HepG2 (cell line): ENCODE data around the gene HYAL2. TPM values are rescaled to one million over a fixed set of nuclear protein-coding genes. Genes with fewer than 3 reads are reported as not detected.

Source experiments
- ARHGAP35 ChIP-seq: sonication (generic); formaldehyde crosslinking; IDR thresholded peaks from 2 replicates; pipeline ENCODE4 v1.9.0; 2022; ENCODE audit warnings: mild to moderate bottlenecking, inconsistent platforms, moderate library complexity, missing genetic modification reagents, borderline replicate concordance
- ATAD3A ChIP-seq: sonication (generic); formaldehyde crosslinking; IDR thresholded peaks from 2 replicates; pipeline ENCODE4 v1.4.0; 2020; ENCODE audit warnings: missing genetic modification reagents
- FIP1L1 ChIP-seq: fragments of 200-400 bp; formaldehyde crosslinking; IDR thresholded peaks from 2 replicates; pipeline ENCODE4 v1.6.1; 2018; ENCODE audit warnings: low read depth, mild to moderate bottlenecking, low read length, moderate library complexity, borderline replicate concordance; ENCODE audit not compliant: insufficient read depth
- FOXK1 ChIP-seq: sonication (generic); formaldehyde crosslinking; IDR thresholded peaks from 2 replicates; pipeline ENCODE4 v1.4.0; 2020; ENCODE audit warnings: low read depth, missing genetic modification reagents, borderline replicate concordance
- HNRNPUL1 ChIP-seq: fragments of 200-400 bp; formaldehyde crosslinking; IDR thresholded peaks from 2 replicates; pipeline ENCODE4 v1.6.1; 2017; ENCODE audit warnings: low read depth, mild to moderate bottlenecking, low read length, moderate library complexity
- KDM5B ChIP-seq: sonication (generic); formaldehyde crosslinking; IDR thresholded peaks from 2 replicates; pipeline ENCODE4 v1.4.0; 2020; ENCODE audit warnings: missing genetic modification reagents, mild to moderate bottlenecking, borderline replicate concordance
- NR2F6 ChIP-seq, 2 experiments: IDR thresholded peaks; 2 replicates each; pipeline ENCODE4 v1.6.1; 2016; ENCODE audit warnings: antibody characterized with exemption in 1 of 2, mild to moderate bottlenecking in 1 of 2
- SRSF9 ChIP-seq: fragments of 200-400 bp; formaldehyde crosslinking; IDR thresholded peaks from 2 replicates; pipeline ENCODE4 v1.6.1; 2018; ENCODE audit warnings: borderline replicate concordance, mild to moderate bottlenecking, low read depth, low read length; ENCODE audit not compliant: insufficient read depth, poor library complexity, severe bottlenecking
- SYNCRIP ChIP-seq: fragments of 200-400 bp; formaldehyde crosslinking; IDR thresholded peaks from 2 replicates; pipeline ENCODE4 v1.6.1; 2018; ENCODE audit warnings: mild to moderate bottlenecking, low read depth, low read length; ENCODE audit not compliant: insufficient read depth
- ZEB1 ChIP-seq: IDR thresholded peaks from 2 replicates; pipeline ENCODE4 v1.6.1; 2012; ENCODE audit warnings: mild to moderate bottlenecking, low read depth, inconsistent platforms; ENCODE audit not compliant: insufficient replicate concordance
- ZKSCAN1 ChIP-seq: fragments of 150-350 bp; IDR thresholded peaks from 2 replicates; pipeline ENCODE4 v1.6.1; 2014; ENCODE audit warnings: low read length
- ZNF136 ChIP-seq: sonication (generic); formaldehyde crosslinking; IDR thresholded peaks from 2 replicates; pipeline ENCODE4 v1.8.1; 2022; ENCODE audit warnings: low read depth, mild to moderate bottlenecking, moderate library complexity, missing genetic modification reagents
- ZNF180 ChIP-seq: sonication (generic); formaldehyde crosslinking; IDR thresholded peaks from 2 replicates; pipeline ENCODE4 v1.4.0; 2020; ENCODE audit warnings: low read depth, missing genetic modification reagents, borderline replicate concordance
- ZNF552 ChIP-seq: sonication (generic); formaldehyde crosslinking; IDR thresholded peaks from 2 replicates; pipeline ENCODE4 v1.9.0; 2022; ENCODE audit warnings: missing genetic modification reagents, mild to moderate bottlenecking, borderline replicate concordance
- ZNF577 ChIP-seq: sonication (generic); formaldehyde crosslinking; IDR thresholded peaks from 2 replicates; pipeline ENCODE4 v1.4.0; 2020; ENCODE audit warnings: mild to moderate bottlenecking, low read depth, missing genetic modification reagents, borderline replicate concordance
- polyA plus RNA-seq, 8 experiments: library from polyadenylated mRNA; depleted of rRNA in 3 of 8; stranded (reverse) in 7 of 8; unstranded in 1 of 8; fragments of >200 nt; fragmentation: Illumina TruSeq in 4 of 8; extraction: Trizol in 4 of 8; gene quantifications; 2 replicates each; pipeline versions ENCODE4 v1.2.1 to v1.2.3, GENCODE V29; 2011 to 2016; ENCODE audit warnings: low read depth in 4 of 8, missing spikeins in 1 of 8, mixed read lengths in 1 of 8; ENCODE audit not compliant: insufficient read depth in 1 of 8
- total RNA-seq, 5 experiments: library from RNA; depleted of rRNA; stranded (reverse); fragments of >200 nt; fragmentation: Illumina TruSeq; extraction: Trizol; gene quantifications; 2 replicates each; pipeline ENCODE4 v1.2.3, GENCODE V29; 2016; ENCODE audit warnings: low read depth in 1 of 5
- TF ChIP-seq, protein P1 (sequence below): IDR thresholded peaks from 2 replicates; pipeline ENCODE4 v1.6.1; 2016; ENCODE audit warnings: missing genetic modification reagents, missing compliant biosample characterization
- TF ChIP-seq, protein P2 (sequence below): IDR thresholded peaks from 2 replicates; pipeline ENCODE4 v1.4.0; 2020; ENCODE audit warnings: mild to moderate bottlenecking, missing genetic modification reagents
- TF ChIP-seq, protein P3 (sequence below): sonication (generic); IDR thresholded peaks from 2 replicates; pipeline ENCODE4 v1.6.1; 2016; ENCODE audit warnings: low read depth, borderline replicate concordance
- TF ChIP-seq, protein P4 (sequence below): sonication (generic); formaldehyde crosslinking; IDR thresholded peaks from 2 replicates; pipeline ENCODE4 v1.4.0; 2020; ENCODE audit warnings: mild to moderate bottlenecking, missing genetic modification reagents

HYAL2 gene
- total and polyA plus RNA-seq, 2 of the 13 experiments (the other 11 are each of a cell fraction or from before 2014, with no cell fraction given): 76.2 to 102 TPM

DNA sequence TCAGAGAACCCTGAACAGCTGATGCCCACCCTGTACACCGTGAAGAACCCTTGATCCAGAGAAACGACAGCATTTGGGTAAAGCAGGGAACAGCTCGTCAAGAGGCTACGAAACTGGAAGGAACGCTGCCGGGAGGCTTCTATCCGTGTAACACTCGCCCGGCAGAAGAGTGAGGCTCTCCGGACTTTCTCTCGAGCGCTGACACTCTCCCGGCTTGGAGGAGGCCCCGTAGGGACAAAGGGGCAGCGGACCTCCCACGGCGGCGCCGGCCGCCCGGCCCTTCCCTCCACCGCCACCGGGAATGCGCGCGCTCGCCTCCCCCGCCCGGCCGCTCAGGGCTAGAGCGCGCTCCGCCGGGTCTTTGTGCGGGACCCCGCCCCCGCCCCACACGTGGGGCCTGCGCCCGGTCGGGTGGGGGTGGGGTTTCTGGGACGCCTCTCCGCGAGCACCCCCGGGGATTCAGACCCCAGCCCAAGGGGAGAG, 1.7 kb downstream of the HYAL2 start (continued):
- TF ChIP-seq, protein P1, sequence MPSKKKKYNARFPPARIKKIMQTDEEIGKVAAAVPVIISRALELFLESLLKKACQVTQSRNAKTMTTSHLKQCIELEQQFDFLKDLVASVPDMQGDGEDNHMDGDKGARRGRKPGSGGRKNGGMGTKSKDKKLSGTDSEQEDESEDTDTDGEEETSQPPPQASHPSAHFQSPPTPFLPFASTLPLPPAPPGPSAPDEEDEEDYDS (CRISPR knock-in tag): no peak
- TF ChIP-seq ZEB1 (peak; percentile 16), ZNF180 (CRISPR knock-in tag) (no peak), SYNCRIP (no peak), ZKSCAN1 (no peak), HNRNPUL1 (no peak), KDM5B (CRISPR knock-in tag) (peak; percentile 19; the same call in 1 of the 2 replicates), ZNF577 (CRISPR knock-in tag) (no peak), FOXK1 (CRISPR knock-in tag) (no peak), ARHGAP35 (0 out of 2 replicates have a peak, but pooled peaks have one; percentile 47), SRSF9 (no peak), ATAD3A (CRISPR knock-in tag) (no peak), ZNF136 (CRISPR knock-in tag) (no peak), FIP1L1 (no peak), ZNF552 (CRISPR knock-in tag) (no peak), NR2F6 (IDR thresholded peaks at IDR 0.05) (no peak), NR2F6 (CRISPR knock-in tag; IDR thresholded peaks at IDR 0.05) (no peak)
- TF ChIP-seq, protein P2, sequence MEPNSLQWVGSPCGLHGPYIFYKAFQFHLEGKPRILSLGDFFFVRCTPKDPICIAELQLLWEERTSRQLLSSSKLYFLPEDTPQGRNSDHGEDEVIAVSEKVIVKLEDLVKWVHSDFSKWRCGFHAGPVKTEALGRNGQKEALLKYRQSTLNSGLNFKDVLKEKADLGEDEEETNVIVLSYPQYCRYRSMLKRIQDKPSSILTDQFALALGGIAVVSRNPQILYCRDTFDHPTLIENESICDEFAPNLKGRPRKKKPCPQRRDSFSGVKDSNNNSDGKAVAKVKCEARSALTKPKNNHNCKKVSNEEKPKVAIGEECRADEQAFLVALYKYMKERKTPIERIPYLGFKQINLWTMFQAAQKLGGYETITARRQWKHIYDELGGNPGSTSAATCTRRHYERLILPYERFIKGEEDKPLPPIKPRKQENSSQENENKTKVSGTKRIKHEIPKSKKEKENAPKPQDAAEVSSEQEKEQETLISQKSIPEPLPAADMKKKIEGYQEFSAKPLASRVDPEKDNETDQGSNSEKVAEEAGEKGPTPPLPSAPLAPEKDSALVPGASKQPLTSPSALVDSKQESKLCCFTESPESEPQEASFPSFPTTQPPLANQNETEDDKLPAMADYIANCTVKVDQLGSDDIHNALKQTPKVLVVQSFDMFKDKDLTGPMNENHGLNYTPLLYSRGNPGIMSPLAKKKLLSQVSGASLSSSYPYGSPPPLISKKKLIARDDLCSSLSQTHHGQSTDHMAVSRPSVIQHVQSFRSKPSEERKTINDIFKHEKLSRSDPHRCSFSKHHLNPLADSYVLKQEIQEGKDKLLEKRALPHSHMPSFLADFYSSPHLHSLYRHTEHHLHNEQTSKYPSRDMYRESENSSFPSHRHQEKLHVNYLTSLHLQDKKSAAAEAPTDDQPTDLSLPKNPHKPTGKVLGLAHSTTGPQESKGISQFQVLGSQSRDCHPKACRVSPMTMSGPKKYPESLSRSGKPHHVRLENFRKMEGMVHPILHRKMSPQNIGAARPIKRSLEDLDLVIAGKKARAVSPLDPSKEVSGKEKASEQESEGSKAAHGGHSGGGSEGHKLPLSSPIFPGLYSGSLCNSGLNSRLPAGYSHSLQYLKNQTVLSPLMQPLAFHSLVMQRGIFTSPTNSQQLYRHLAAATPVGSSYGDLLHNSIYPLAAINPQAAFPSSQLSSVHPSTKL (CRISPR knock-in tag): no peak
- TF ChIP-seq, protein P3, sequence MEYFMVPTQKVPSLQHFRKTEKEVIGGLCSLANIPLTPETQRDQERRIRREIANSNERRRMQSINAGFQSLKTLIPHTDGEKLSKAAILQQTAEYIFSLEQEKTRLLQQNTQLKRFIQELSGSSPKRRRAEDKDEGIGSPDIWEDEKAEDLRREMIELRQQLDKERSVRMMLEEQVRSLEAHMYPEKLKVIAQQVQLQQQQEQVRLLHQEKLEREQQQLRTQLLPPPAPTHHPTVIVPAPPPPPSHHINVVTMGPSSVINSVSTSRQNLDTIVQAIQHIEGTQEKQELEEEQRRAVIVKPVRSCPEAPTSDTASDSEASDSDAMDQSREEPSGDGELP: no peak
- TF ChIP-seq, protein P4, sequence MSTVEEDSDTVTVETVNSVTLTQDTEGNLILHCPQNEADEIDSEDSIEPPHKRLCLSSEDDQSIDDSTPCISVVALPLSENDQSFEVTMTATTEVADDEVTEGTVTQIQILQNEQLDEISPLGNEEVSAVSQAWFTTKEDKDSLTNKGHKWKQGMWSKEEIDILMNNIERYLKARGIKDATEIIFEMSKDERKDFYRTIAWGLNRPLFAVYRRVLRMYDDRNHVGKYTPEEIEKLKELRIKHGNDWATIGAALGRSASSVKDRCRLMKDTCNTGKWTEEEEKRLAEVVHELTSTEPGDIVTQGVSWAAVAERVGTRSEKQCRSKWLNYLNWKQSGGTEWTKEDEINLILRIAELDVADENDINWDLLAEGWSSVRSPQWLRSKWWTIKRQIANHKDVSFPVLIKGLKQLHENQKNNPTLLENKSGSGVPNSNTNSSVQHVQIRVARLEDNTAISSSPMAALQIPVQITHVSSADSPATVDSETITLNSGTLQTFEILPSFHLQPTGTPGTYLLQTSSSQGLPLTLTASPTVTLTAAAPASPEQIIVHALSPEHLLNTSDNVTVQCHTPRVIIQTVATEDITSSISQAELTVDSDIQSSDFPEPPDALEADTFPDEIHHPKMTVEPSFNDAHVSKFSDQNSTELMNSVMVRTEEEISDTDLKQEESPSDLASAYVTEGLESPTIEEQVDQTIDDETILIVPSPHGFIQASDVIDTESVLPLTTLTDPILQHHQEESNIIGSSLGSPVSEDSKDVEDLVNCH (CRISPR knock-in tag): no peak
